ENCODE results near the gene CSTPP1.

Gene CSTPP1

DNA sequence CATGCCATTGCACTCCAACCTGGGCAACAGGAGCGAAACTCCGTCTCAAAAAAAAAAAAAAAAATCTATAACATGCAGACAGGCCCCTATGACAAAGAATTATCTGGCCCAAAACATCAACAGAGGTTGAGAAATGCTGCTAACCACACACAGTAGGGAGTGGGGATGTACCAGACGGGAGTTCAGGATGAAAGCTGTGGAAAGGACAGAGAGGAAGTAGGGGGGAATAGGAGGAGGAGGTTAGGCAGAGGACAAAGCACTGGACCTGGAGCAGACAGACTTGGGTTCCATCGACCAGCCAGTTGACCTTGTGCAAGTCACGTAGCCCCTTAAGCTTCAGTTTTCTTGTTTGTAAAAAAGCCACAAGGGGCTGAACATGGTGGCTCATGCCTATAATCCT lies 30.8 kb upstream of the CSTPP1 start:
- ChIA-PET CTCF (interaction anchor here (0.8 to 4.3 kb wide), 5 partner anchors 11 to 247 kb away, joined by 3 to 18 read pairs (median 4); partner anchors contain the start of gene LRP4), POLR2A (no interaction called here)
- no peak for DNase-seq (ENCODE audit: extremely low spot score)
- TF ChIP-seq, protein P1, sequence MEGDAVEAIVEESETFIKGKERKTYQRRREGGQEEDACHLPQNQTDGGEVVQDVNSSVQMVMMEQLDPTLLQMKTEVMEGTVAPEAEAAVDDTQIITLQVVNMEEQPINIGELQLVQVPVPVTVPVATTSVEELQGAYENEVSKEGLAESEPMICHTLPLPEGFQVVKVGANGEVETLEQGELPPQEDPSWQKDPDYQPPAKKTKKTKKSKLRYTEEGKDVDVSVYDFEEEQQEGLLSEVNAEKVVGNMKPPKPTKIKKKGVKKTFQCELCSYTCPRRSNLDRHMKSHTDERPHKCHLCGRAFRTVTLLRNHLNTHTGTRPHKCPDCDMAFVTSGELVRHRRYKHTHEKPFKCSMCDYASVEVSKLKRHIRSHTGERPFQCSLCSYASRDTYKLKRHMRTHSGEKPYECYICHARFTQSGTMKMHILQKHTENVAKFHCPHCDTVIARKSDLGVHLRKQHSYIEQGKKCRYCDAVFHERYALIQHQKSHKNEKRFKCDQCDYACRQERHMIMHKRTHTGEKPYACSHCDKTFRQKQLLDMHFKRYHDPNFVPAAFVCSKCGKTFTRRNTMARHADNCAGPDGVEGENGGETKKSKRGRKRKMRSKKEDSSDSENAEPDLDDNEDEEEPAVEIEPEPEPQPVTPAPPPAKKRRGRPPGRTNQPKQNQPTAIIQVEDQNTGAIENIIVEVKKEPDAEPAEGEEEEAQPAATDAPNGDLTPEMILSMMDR (IDR thresholded peaks at IDR 0.05; ENCODE audit: control extremely low read depth, extremely low read depth, low read depth, missing control alignments), result no peak

DNA sequence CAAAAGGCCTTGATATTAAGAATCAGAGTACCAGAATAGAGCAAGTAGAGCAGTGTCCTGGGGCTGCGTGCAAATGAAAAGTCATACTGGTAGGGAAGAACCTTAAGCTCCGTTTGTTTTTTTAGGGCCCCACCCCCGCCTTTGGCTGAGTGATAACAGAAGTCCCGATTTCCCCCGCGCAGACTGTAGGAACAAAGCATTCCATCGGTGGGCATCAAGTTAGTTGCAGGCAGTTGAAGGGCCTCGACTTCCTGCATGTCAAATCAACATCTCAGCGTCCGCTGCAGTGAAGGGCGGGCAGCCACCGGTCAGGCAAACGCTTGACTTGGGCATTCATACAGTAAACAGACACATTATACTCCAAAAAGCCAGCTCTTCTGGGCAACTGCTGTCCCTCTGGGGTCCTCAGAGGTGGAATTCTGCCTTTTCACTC lies 29.9 kb upstream of the CSTPP1 start:
- TF ChIP-seq, protein P1 (IDR thresholded peaks at IDR 0.05; ENCODE audit: control extremely low read depth, extremely low read depth, low read depth, missing control alignments), result no peak
- no peak for DNase-seq (ENCODE audit: extremely low spot score)
- ChIA-PET POLR2A (no interaction called here), CTCF (interaction anchor here (0.8 to 4.3 kb wide), 10 partner anchors 10 to 271 kb away, joined by 3 to 18 read pairs (median 4); partner anchors contain the start of gene LRP4)

DNA sequence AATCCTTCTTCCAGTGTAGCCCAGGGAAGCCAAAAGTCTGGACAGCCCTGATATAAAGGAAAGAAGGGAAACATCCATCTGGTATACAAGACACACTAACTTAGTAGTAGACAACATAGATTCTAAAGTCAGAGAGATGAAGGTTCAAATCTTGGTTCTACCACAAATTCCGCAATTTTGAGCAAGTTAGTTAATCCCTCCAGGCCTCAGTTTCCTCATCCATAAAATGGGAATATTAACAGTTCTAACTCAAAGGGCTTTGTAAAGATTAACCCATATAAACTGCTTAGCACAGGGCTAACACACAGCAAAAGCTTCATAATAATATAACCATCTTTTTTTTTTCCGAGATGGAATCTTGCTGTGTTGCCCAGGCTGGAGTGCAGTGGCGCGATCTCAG lies 29.0 kb upstream of the CSTPP1 start:
- POLR2A ChIA-PET, result no interaction called here
- TF ChIP-seq, protein P1 (IDR thresholded peaks at IDR 0.05; ENCODE audit: control extremely low read depth, extremely low read depth, low read depth, missing control alignments), result no peak
- CTCF ChIA-PET, result interaction anchor here (1.1 to 4.3 kb wide), 7 partner anchors 9 to 245 kb away, joined by 3 to 18 read pairs (median 3); no protein-coding TSS in a partner anchor
- DNase-seq (ENCODE audit: extremely low spot score), result no peak

DNA sequence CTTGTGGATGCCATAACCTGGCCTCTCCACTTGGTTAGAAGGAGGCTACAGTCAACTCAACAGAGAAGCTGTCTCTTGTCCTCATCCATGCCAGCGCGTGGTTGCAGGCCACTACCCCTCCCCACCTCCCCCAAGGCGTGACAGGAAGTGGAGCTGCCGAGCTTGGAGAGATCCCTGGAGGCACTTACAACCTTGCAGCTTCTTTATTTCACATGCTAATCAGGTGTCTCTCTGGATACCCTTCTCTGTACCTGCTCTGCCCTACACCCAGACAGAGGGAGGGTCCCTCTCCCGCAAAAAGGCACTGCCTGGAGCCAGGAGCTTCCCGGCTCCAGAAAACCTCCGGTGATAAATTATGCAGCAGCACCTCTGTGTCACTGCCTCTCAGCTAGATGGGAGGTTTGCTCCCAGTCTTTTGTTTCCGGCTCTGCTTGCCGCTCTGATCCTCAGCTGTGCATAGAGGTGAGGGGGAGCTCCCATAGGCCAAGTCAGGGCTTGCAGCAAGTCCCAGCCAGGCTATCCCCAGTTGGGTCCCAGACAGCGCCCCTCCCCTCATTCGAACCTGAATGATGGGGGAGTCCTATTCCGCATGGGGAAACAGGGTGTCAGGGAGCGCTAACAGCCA lies 23.9 kb upstream of the CSTPP1 start:
- ChIA-PET POLR2A (no interaction called here), CTCF (interaction anchor here (1.5 to 6.8 kb wide), 3 partner anchors 30 to 240 kb away, joined by 3 to 52 read pairs (median 4); no protein-coding TSS in a partner anchor)
- DNase-seq (ENCODE audit: extremely low spot score), result no peak
- TF ChIP-seq, protein P1 (IDR thresholded peaks at IDR 0.05; ENCODE audit: control extremely low read depth, extremely low read depth, low read depth, missing control alignments), result no peak

DNA sequence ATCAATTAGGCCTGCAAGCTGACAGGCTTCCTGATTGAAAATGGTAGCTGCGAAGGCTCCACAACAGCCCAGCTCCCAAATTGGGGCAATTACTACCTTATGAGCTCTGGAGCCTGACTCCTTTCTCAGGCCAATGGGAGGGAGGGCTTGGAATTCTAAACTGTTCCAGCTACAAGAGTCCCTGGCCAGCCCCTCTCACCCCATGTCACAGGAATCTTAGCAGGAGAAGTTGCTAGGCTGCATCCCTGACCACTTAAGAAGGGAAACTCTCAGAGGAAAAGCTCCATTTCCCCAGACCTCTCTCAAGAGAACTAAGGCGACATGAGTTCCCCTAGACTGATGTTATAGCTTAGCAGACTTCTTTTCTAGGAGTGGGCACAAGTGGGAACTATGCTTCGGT lies 23.1 kb upstream of the CSTPP1 start:
- ChIA-PET POLR2A (no interaction called here), CTCF (interaction anchor here (0.8 to 6.8 kb wide), 8 partner anchors 10 to 540 kb away, joined by 3 to 52 read pairs (median 3); no protein-coding TSS in a partner anchor)
- TF ChIP-seq, protein P1 (IDR thresholded peaks at IDR 0.05; ENCODE audit: control extremely low read depth, extremely low read depth, low read depth, missing control alignments), result no peak
- DNase-seq (ENCODE audit: extremely low spot score), result no peak

DNA sequence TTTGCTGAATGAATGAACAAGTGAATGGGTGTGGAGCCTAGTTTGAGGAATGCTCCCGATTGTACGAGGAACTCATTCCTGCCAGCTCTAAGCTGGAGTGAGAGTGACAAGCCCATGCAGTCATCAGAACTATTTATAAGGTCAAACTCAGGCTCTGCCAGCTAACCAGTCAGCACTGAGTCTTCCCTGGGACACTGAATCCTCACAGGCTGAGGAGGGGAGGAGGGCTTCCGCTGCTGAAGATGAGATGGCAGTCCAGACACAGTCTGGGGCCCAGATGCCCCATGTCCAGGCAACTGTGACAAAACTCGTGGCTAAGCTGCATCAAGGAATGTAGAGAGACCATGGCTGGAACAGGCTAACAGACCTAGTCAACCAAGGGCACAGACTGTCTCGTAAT lies 22.2 kb upstream of the CSTPP1 start:
- POLR2A ChIA-PET, result no interaction called here
- TF ChIP-seq, protein P1 (IDR thresholded peaks at IDR 0.05; ENCODE audit: control extremely low read depth, extremely low read depth, low read depth, missing control alignments), result no peak
- DNase-seq (ENCODE audit: extremely low spot score), result no peak
- CTCF ChIA-PET, result interaction anchor here (0.8 to 6.8 kb wide), 5 partner anchors 11 to 539 kb away, joined by 3 to 52 read pairs (median 3); no protein-coding TSS in a partner anchor

Data from GM10248 (cell line).